Vagina (tissue), 2 donors: Measurements from ENCODE around the gene TRIM13.

ENCODE experiments used
- POLR2A ChIP-seq, 2 donors: fragments of 450-650 bp; IDR thresholded peaks; one replicate each; pipeline ENCODE4 v1.6.1; 2017; ENCODE audit warnings: antibody characterized with exemption in 2 of 2, mild to moderate bottlenecking in 2 of 2, moderate library complexity in 2 of 2
- POLR2AphosphoS5 ChIP-seq, 2 donors: sonication (generic); formaldehyde crosslinking; IDR thresholded peaks; one replicate each; pipeline ENCODE4 v1.9.0; 2017; ENCODE audit warnings: antibody characterized with exemption in 2 of 2, mild to moderate bottlenecking in 2 of 2, low read depth in 1 of 2; ENCODE audit not compliant: insufficient read depth in 1 of 2
- TF ChIP-seq, protein P1 (sequence below), 3 experiments: fragments of 450-650 bp in 2 of 3; fragments of 200-600 bp in 1 of 3; sonication (generic) in 1 of 3; IDR thresholded peaks; one replicate each; pipeline ENCODE4 v1.5.1; 2017 to 2019; ENCODE audit warnings: antibody characterized with exemption in 3 of 3, mild to moderate bottlenecking in 2 of 3, moderate library complexity in 2 of 3

DNA sequence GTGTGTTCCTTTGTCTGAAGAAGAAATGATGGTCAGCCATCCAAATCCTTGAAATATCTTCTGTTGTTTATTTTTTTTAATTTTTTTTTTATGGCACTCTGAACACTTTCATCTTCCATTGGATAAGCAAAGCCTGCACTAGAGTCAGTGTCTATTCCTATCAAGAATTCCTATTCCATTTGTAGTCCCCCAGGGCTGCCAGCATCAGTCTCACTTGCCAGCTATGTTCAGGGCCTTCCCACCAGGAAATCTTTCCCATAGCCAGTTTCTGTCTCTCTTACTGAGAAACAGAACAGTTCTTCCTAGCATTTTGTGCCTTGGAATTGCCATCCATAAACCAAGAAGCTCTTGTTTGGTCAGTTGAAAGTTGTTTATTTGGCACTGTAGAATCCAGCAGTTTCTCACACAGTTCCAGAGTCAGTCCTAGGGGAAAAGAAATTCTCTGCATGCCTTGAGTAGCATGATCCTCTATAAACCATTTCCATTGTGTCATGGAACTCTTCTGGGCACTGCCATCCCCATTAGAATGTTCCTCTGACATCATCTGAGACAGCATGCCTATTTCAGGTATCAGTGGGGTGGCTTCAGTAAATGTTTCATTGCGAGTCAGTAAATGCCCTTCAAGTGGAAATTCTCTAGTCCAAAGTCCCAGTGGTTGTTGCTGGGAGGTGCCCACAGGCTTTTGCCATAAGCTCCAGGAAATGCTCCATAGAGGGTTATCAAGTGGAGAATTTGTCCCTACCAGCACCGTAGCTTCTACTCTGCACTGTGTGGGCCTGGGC lies 42.0 kb upstream of the TRIM13 start:
- TF ChIP-seq, protein P1, sequence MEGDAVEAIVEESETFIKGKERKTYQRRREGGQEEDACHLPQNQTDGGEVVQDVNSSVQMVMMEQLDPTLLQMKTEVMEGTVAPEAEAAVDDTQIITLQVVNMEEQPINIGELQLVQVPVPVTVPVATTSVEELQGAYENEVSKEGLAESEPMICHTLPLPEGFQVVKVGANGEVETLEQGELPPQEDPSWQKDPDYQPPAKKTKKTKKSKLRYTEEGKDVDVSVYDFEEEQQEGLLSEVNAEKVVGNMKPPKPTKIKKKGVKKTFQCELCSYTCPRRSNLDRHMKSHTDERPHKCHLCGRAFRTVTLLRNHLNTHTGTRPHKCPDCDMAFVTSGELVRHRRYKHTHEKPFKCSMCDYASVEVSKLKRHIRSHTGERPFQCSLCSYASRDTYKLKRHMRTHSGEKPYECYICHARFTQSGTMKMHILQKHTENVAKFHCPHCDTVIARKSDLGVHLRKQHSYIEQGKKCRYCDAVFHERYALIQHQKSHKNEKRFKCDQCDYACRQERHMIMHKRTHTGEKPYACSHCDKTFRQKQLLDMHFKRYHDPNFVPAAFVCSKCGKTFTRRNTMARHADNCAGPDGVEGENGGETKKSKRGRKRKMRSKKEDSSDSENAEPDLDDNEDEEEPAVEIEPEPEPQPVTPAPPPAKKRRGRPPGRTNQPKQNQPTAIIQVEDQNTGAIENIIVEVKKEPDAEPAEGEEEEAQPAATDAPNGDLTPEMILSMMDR (IDR thresholded peaks at IDR 0.05): no peak
- no peak for TF ChIP-seq POLR2AphosphoS5 (IDR thresholded peaks at IDR 0.05; ENCODE audit: insufficient read depth in 1 of 2, low read depth in 1 of 2)
- no peak for TF ChIP-seq POLR2A (IDR thresholded peaks at IDR 0.05)
